Gastroesophageal sphincter (tissue), 3 donors: ENCODE data around the gene CUL9.

Experiments
- EP300 ChIP-seq: sonication (generic); formaldehyde crosslinking; IDR thresholded peaks from one replicate; pipeline ENCODE4 v1.6.1; 2017; ENCODE audit warnings: antibody characterized with exemption, mild to moderate bottlenecking
- POLR2A ChIP-seq, 2 donors: fragments of 450-650 bp; IDR thresholded peaks; one replicate each; pipeline ENCODE4 v1.6.1; 2017; ENCODE audit warnings: antibody characterized with exemption in 2 of 2, mild to moderate bottlenecking in 2 of 2, moderate library complexity in 1 of 2
- POLR2AphosphoS5 ChIP-seq: sonication (generic); formaldehyde crosslinking; IDR thresholded peaks from one replicate; pipeline ENCODE4 v1.6.1; 2017; ENCODE audit warnings: antibody characterized with exemption
- TF ChIP-seq, protein P1 (sequence below), 4 experiments: fragments of 200-600 bp in 2 of 4; fragments of 450-650 bp in 2 of 4; sonication (generic) in 1 of 4; IDR thresholded peaks; one replicate each; pipeline ENCODE4 v1.5.1; 2017 to 2019; ENCODE audit warnings: antibody characterized with exemption in 4 of 4, mild to moderate bottlenecking in 2 of 4, moderate library complexity in 2 of 4

GRCh38 chr6:43217351-43217750 is 35.4 kb downstream of the CUL9 start:
- TF ChIP-seq, protein P1, sequence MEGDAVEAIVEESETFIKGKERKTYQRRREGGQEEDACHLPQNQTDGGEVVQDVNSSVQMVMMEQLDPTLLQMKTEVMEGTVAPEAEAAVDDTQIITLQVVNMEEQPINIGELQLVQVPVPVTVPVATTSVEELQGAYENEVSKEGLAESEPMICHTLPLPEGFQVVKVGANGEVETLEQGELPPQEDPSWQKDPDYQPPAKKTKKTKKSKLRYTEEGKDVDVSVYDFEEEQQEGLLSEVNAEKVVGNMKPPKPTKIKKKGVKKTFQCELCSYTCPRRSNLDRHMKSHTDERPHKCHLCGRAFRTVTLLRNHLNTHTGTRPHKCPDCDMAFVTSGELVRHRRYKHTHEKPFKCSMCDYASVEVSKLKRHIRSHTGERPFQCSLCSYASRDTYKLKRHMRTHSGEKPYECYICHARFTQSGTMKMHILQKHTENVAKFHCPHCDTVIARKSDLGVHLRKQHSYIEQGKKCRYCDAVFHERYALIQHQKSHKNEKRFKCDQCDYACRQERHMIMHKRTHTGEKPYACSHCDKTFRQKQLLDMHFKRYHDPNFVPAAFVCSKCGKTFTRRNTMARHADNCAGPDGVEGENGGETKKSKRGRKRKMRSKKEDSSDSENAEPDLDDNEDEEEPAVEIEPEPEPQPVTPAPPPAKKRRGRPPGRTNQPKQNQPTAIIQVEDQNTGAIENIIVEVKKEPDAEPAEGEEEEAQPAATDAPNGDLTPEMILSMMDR (IDR thresholded peaks at IDR 0.05) = no peak
- TF ChIP-seq POLR2AphosphoS5 (no peak), EP300 (no peak), POLR2A (IDR thresholded peaks at IDR 0.05) (no peak)
